Choroid plexus epithelial cell (primary cell): Measurements from ENCODE around the gene GNG3.
A peak's percentile ranks its signal among the peaks of the same experiment; 100 is the strongest.
"Not testable (repeated sequence)": the region's sequence is repeated elsewhere in the genome, so short reads cannot be mapped to it uniquely, and the experiment has no call there.

Experiments
- DNase-seq: peaks from one replicate; pipeline ENCODE4 v3.0.0-alpha.2; 2010; ENCODE audit warnings: low read depth
- H3K4me3 ChIP-seq: 2 replicates; pipeline ENCODE4 v1.5.1; 2011; ENCODE audit warnings: low read depth, mild to moderate bottlenecking, control low read depth, low read length, moderate library complexity
- TF ChIP-seq, protein P1 (sequence below): conservative IDR thresholded peaks from 2 replicates; pipeline ENCODE4 v1.5.1; 2011; ENCODE audit warnings: low read depth, mild to moderate bottlenecking, control low read depth, inconsistent platforms, low read length, moderate library complexity

Gene GNG3

DNA sequence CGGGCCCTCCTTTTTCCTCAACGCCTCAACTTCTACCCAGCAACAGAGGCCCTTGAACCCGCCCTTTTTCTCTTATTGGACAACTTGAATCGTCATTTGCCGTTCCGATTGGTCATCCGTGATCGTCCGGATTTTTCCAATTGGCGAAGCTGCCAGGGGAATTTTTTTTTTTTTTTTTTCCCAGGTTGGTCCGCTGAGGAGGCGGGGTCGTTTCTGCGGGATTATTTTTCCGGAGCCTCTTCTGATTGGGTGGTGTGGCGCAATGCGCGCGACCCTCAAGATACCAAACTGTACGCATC lies 20.3 kb downstream of the GNG3 start:
- DNase-seq, result peak; percentile 99
- H3K4me3 ChIP-seq, result peak overlapping the region; percentile 80
- TF ChIP-seq, protein P1, sequence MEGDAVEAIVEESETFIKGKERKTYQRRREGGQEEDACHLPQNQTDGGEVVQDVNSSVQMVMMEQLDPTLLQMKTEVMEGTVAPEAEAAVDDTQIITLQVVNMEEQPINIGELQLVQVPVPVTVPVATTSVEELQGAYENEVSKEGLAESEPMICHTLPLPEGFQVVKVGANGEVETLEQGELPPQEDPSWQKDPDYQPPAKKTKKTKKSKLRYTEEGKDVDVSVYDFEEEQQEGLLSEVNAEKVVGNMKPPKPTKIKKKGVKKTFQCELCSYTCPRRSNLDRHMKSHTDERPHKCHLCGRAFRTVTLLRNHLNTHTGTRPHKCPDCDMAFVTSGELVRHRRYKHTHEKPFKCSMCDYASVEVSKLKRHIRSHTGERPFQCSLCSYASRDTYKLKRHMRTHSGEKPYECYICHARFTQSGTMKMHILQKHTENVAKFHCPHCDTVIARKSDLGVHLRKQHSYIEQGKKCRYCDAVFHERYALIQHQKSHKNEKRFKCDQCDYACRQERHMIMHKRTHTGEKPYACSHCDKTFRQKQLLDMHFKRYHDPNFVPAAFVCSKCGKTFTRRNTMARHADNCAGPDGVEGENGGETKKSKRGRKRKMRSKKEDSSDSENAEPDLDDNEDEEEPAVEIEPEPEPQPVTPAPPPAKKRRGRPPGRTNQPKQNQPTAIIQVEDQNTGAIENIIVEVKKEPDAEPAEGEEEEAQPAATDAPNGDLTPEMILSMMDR, result no peak

DNA sequence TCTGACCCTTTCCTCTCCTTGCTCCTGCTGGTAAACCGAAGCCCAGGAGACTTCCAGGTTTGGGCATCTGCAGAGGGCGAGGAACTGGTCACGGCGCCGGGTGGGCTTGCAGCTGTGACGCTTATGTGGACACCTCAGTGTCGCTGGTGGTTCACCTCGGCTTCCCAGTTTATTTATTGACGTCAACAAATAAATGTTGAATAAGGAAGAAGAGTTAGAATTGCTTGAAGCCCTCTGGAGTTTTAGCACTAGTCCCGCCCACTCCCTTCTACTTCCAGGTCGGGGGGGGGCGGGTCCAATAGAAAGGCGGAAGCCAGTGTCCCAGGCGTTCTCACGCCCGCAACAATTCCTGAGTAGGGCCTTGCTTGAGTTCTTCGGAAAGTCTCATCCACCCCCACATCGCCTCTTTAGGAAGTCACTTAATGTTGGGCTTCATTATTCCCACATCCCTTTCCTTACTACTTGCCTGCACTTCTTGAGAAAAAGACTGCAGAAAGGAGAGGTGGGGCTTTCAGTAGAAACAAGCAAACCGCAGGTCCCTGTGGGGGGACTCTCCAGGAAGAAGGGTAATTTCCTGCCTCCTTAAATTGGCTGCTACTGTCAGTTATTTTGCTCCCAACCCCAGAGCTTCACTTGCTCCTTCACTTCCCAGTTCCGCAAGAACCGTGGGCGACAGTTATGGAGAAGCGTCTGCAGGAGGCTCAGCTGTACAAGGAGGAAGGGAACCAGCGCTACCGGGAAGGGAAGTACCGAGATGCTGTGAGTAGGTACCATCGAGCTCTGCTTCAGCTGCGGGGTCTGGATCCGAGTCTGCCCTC lies 20.9 kb downstream of the GNG3 start, which contains the start of gene TTC9C:
Gene TTC9C, plus strand, starts transcription at position 316 of the 818 bp plus-strand sequence. Its CDS starts 363 bp downstream, at position 679.
- peak; percentile 90 for DNase-seq
- TF ChIP-seq, protein P1, result no peak
- peak within 1 kb of the TSS; percentile 80 for H3K4me3 ChIP-seq

DNA sequence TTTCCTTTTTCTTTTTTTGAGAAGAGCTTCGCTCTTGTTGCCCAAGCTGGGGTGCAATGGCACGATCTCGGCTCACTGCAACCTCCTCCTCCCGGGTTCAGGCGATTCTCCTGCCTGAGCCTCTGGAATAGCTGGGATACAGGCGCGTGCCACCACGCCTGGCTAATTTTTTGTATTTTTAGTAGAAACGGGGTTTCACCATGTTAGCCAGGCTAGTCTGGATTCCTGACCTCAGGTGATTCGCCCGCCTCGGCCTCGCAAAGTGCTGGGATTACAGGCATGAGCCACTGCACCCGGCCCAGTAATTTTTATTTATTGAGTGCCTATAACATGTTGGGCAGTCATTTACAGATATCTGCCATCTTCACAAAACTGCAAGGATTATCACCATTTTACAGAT lies 22.6 kb downstream of the GNG3 start:
- peak overlapping the region; percentile 80 for H3K4me3 ChIP-seq
- not testable (repeated sequence) for DNase-seq

DNA sequence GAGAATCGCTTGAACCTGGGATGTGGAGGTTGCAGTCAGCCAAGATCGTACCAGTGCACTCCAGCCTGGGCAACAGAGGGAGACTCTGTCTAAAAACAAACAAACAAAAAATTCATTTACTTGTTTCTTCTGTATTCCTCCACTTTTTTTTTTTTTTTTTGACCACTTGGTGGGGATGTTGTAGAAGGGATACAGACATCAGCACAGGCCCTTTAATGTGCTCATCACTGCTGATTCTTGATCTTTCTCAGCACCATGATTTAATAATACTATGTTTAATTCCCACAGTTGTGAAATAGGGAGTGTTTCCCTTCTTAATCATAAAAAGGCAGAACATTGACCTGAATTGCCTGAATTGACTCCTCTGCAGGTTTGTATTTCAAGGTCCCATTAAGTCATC lies 25.4 kb downstream of the GNG3 start:
- H3K4me3 ChIP-seq, result no peak overlapping the region
- DNase-seq, result peak; percentile 65
- TF ChIP-seq, protein P1, result peak; percentile 26

DNA sequence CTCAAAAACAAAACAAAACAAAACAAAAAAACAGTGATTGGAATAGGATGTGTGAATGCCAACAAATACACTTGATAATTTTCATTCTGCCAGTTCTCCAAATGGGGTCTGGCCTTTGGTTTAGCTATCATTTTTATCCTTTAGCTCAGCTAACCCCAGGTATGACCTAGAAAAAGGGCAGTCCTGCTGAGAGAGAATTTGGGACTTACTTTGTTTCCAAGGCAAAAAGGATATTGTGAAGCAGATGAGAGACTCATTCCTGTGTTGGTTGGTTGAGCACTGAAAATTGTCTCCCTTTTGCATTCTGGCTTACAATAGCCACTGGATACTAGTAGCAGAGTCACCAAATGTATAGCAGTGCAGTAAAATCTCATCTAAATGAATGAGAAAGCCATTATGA lies 29.7 kb downstream of the GNG3 start:
- no peak overlapping the region for H3K4me3 ChIP-seq
- DNase-seq, result no peak
- TF ChIP-seq, protein P1, result no peak

DNA sequence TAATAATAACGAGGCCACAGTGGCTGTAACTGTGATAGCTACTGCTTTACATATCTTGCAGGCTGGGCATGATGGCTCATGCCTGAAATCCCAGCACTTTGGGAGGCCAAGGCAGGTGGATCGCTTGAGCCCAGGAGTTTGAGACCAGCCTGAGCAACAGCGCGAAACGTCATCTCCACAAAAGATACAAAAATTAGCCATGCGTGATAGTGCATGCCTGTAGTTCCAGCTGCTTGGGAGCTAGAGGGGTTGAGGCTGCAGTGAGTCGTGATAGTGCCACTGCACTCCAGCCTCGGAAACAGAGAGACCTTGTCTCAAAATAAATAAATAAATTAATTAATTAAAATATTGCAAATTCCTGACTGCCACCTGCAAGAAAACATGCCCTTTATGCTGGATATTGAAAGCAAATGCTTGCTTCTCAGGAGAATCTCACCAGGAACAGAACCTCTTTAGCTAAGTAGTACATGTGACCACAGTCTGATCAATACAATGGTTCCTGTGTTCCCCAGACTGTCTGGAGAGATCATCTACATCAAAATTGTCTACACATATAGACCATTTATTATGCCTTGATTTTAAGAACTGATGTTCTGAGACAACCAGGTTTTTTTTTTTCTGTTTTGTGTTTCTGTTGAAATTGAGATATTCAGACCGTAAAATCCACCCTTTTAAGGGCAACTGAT lies 40.1 kb downstream of the GNG3 start:
- TF ChIP-seq, protein P1, result no peak
- H3K4me3 ChIP-seq, result no peak overlapping the region
- DNase-seq, result no peak

DNA sequence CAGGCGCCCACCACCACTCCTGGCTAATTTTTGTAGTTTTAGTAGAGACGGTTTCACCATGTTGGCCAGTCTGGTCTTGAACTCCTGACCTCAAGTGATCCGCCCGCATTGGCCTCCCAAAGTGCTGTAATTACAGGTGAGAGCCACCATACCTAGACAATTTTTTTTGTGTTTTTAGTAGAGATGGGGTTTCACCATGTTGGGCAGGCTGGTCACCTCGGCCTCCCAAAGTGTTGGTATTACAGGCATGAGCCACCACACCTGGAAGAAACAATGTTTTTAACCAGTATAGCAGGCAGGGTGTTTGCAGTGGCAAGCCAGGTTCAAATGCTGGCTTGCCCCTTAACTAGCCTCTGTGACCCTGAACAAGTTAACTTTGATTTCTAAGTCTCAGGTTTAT lies 42.5 kb downstream of the GNG3 start:
- not testable (repeated sequence) for H3K4me3 ChIP-seq, DNase-seq

DNA sequence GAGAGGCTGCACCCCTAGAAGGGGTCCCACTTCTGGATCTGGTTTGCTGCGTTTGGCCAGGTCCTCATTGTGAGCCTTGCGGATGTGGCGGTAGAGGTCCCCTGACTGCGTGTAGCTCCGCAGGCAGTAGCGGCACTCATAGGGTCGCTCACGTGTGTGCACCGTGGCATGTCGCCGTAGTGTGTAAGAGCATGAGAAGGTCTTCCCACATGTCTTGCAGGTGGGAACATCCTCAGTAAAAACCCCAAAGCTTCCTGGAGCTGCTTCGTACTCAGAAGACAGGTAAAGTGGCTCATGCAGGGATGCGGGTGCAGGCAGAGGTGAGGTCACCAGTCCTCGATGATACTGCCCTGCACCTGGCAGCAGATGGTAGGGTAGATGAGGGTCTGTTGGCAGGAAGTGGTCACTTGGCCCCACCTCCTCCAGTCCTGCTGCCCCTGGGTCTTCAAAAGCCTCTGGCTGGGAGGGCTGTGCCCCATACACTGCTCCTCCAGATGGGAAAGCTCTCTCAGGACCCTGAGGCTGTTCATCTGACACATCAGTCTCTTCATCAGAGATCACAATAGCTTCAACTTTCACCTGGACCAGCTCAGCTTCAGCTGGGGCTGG lies 44.8 kb downstream of the GNG3 start:
- TF ChIP-seq, protein P1, result no peak
- no peak for DNase-seq
- H3K4me3 ChIP-seq, result no peak overlapping the region
